Fibroblast of the conjunctiva (primary cell): ENCODE data around the gene LGR6.
A peak's percentile ranks its signal among the peaks of the same experiment; 100 is the strongest.

Source experiments
- DNase-seq: peaks from one replicate; pipeline ENCODE4 v3.0.0-alpha.2; 2010; ENCODE audit warnings: low read depth

The LGR6 gene

GRCh38 chr1:202220733-202221132, 27.1 kb downstream of the LGR6 start:
- DNase-seq: no peak

GRCh38 chr1:202221911-202222909, 28.6 kb downstream of the LGR6 start:
- no peak for DNase-seq

- no peak for DNase-seq
Measured at GRCh38 chr1:202223121-202223860, 29.7 kb downstream of the LGR6 start.

GRCh38 chr1:202224453-202224852, 30.9 kb downstream of the LGR6 start:
- DNase-seq: no peak

GRCh38 chr1:202225131-202225530, 31.5 kb downstream of the LGR6 start:
- no peak for DNase-seq

- DNase-seq: no peak
Measured at GRCh38 chr1:202227053-202227672, 33.6 kb downstream of the LGR6 start.

- DNase-seq: no peak
Measured at GRCh38 chr1:202227997-202228401, 34.4 kb downstream of the LGR6 start.

- DNase-seq: no peak
Measured at GRCh38 chr1:202228484-202229122, 35.0 kb downstream of the LGR6 start.

- no peak for DNase-seq
Measured at GRCh38 chr1:202229376-202229775, 35.8 kb downstream of the LGR6 start.

- no peak for DNase-seq
Measured at GRCh38 chr1:202230061-202230938, 36.7 kb downstream of the LGR6 start.

- DNase-seq: no peak
Measured at GRCh38 chr1:202230939-202231645, 37.5 kb downstream of the LGR6 start.

GRCh38 chr1:202233171-202233570, 39.6 kb downstream of the LGR6 start:
- no peak for DNase-seq

GRCh38 chr1:202233804-202234203, 40.2 kb downstream of the LGR6 start:
- DNase-seq: no peak

- DNase-seq: no peak
Measured at GRCh38 chr1:202234331-202235002, 40.9 kb downstream of the LGR6 start.

- DNase-seq: no peak
Measured at GRCh38 chr1:202235003-202235660, 41.5 kb downstream of the LGR6 start.

- DNase-seq: peak; percentile 68
Measured at GRCh38 chr1:202235856-202236837, 42.5 kb downstream of the LGR6 start.

GRCh38 chr1:202237052-202237451, 43.5 kb downstream of the LGR6 start:
- peak; percentile 14 for DNase-seq

- DNase-seq: no peak
Measured at GRCh38 chr1:202238914-202239313, 45.3 kb downstream of the LGR6 start.
